Fibroblast of lung (primary cell): ENCODE measurements around the gene EML1.

Source experiments
- EZH2 ChIP-seq: IDR thresholded peaks from 2 replicates; pipeline ENCODE4 v1.5.1; 2012; ENCODE audit warnings: low read length, control low read depth, mild to moderate bottlenecking; ENCODE audit errors: missing control alignments
- TF ChIP-seq, protein P1 (sequence below), 2 donors: IDR thresholded peaks in 1 of 2; conservative IDR thresholded peaks in 1 of 2; 1 replicate in 1 of 2; 2 replicates in 1 of 2; pipeline ENCODE4 v1.5.1; 2011 to 2012; ENCODE audit warnings: low read length in 2 of 2, control low read depth in 1 of 2, inconsistent platforms in 1 of 2, low read depth in 1 of 2, mild to moderate bottlenecking in 1 of 2

- TF ChIP-seq, protein P1, sequence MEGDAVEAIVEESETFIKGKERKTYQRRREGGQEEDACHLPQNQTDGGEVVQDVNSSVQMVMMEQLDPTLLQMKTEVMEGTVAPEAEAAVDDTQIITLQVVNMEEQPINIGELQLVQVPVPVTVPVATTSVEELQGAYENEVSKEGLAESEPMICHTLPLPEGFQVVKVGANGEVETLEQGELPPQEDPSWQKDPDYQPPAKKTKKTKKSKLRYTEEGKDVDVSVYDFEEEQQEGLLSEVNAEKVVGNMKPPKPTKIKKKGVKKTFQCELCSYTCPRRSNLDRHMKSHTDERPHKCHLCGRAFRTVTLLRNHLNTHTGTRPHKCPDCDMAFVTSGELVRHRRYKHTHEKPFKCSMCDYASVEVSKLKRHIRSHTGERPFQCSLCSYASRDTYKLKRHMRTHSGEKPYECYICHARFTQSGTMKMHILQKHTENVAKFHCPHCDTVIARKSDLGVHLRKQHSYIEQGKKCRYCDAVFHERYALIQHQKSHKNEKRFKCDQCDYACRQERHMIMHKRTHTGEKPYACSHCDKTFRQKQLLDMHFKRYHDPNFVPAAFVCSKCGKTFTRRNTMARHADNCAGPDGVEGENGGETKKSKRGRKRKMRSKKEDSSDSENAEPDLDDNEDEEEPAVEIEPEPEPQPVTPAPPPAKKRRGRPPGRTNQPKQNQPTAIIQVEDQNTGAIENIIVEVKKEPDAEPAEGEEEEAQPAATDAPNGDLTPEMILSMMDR (conservative IDR thresholded peaks at IDR 0.05 in 1 of 2, IDR thresholded peaks at IDR 0.05 in 1 of 2; ENCODE audit: low read depth in 1 of 2, low read length in 2 of 2) = no peak
- TF ChIP-seq EZH2 = no peak
Observed at GRCh38 chr14:99986396-99986795, 193.2 kb downstream of the EML1 start.
